Measurements from ENCODE around the gene ANGEL2.

Gene ANGEL2, protein sequence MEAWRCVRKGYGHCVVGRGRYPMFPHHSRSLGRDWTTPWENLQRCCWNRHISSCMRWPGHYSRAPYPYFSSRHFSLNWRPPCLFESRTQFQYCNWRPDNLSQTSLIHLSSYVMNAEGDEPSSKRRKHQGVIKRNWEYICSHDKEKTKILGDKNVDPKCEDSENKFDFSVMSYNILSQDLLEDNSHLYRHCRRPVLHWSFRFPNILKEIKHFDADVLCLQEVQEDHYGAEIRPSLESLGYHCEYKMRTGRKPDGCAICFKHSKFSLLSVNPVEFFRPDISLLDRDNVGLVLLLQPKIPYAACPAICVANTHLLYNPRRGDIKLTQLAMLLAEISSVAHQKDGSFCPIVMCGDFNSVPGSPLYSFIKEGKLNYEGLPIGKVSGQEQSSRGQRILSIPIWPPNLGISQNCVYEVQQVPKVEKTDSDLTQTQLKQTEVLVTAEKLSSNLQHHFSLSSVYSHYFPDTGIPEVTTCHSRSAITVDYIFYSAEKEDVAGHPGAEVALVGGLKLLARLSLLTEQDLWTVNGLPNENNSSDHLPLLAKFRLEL

GRCh38 chr1:213015099-213016050, at the start of gene ANGEL2:
Gene ANGEL2, minus strand, starts transcription at chr1:213015867. Its CDS starts 196 bp downstream, at chr1:213015671.
- H3K4me3 ChIP-seq (ENCODE audit: low read depth, low read length), result peak within 1 kb of the TSS; percentile 94
- H3K9me3 ChIP-seq (ENCODE audit: control insufficient read depth, insufficient read depth, low read length), result no peaks in the 10 kb centered on the region

DNA sequence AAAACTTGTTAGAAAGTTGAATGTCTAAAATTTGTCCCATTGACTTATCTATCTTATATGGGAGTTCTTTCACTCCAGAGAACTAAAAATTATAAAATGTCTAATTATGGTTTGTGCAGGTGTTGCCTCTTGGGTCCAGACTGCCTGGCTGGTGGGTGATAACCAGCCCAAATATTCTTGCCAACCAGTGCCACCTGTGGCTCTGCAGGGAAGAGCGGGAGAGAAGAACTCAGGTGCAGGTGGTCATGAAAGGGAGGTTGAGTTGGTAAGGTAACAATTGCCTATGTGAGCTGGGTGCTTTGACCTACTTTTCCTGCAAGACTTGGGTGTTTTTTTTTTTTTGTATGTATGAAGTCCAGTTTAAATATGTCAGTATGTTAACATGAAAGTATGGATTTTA, 45.6 kb upstream of the ANGEL2 start:
- Histone ChIP-seq H3K36me3 (ENCODE audit: control insufficient read depth, insufficient read depth, low read length) (no peaks in the 10 kb centered on the region), H3K9ac (ENCODE audit: low read depth, low read length) (no peak overlapping the region), H3K27me3 (ENCODE audit: control insufficient read depth, insufficient read depth, low read length) (no peaks in the 10 kb centered on the region), H3K4me3 (ENCODE audit: low read depth, low read length) (no peak overlapping the region), H3K9me3 (ENCODE audit: control insufficient read depth, insufficient read depth, low read length) (no peaks in the 10 kb centered on the region), H3K4me1 (ENCODE audit: control insufficient read depth, insufficient read depth, low read length) (peaks cover 8% of the 10 kb centered on the region)

More at GRCh38 chr1:213015099-213016050, at the start of gene ANGEL2:
- peak within 1 kb of the TSS; percentile 93 for H3K9ac ChIP-seq (ENCODE audit: low read depth, low read length)
- H3K36me3 ChIP-seq (ENCODE audit: control insufficient read depth, insufficient read depth, low read length), result no peaks in the 10 kb centered on the region
- H3K27me3 ChIP-seq (ENCODE audit: control insufficient read depth, insufficient read depth, low read length), result no peaks in the 10 kb centered on the region
- no peaks in the 10 kb centered on the region for H3K4me1 ChIP-seq (ENCODE audit: control insufficient read depth, insufficient read depth, low read length)

GRCh38 chr1:213060836-213061235, 45.2 kb upstream of the ANGEL2 start:
- Histone ChIP-seq H3K4me3 (ENCODE audit: low read depth, low read length) (no peak overlapping the region), H3K9me3 (ENCODE audit: control insufficient read depth, insufficient read depth, low read length) (no peaks in the 10 kb centered on the region), H3K27me3 (ENCODE audit: control insufficient read depth, insufficient read depth, low read length) (no peaks in the 10 kb centered on the region), H3K9ac (ENCODE audit: low read depth, low read length) (no peak overlapping the region), H3K36me3 (ENCODE audit: control insufficient read depth, insufficient read depth, low read length) (no peaks in the 10 kb centered on the region), H3K4me1 (ENCODE audit: control insufficient read depth, insufficient read depth, low read length) (peaks cover 5% of the 10 kb centered on the region)

DNA sequence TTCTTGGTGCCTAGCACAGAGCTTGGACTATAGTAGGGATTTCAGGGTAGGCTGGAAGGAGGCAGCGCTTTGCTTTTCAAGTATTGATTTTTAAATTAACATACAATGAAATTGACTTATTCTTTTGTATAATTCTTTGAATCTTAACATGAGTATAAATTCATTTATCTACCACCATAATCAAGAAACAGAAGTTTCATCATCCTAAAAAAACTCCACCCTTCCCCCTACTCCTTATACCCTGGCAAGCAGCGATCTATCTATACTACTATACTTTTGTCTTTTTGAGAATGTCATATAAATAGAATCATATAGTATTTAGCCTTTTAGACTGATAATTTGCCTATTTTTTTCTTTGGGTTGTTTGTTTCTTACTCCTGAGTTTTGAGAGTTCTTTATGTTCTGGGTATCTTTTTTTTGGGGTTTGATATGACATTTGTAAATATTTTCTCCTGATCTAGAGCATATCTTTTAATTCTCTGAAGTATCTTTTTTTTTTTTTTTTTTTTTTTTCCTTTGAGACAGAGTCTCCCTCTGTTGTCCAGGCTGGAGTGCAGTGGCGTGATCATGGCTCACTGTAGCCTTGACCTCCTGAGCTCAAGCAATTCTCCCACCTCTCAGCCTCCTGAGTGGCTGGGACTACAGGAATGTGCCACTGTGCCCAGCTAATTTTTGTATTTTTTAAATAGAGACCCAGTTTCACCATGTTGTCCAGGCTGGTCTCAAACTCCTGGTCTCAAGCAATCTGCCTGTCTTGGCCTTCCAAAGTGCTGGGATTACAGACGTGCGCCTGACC, 41.8 kb upstream of the ANGEL2 start:
- H3K9ac ChIP-seq (ENCODE audit: low read depth, low read length), result no peak overlapping the region
- no peaks in the 10 kb centered on the region for H3K9me3 ChIP-seq (ENCODE audit: control insufficient read depth, insufficient read depth, low read length)
- no peaks in the 10 kb centered on the region for H3K36me3 ChIP-seq (ENCODE audit: control insufficient read depth, insufficient read depth, low read length)
- H3K27me3 ChIP-seq (ENCODE audit: control insufficient read depth, insufficient read depth, low read length), result no peaks in the 10 kb centered on the region
- H3K4me1 ChIP-seq (ENCODE audit: control insufficient read depth, insufficient read depth, low read length), result no peaks in the 10 kb centered on the region
- no peak overlapping the region for H3K4me3 ChIP-seq (ENCODE audit: low read depth, low read length)

GRCh38 chr1:213055767-213056166, 40.1 kb upstream of the ANGEL2 start:
- no peaks in the 10 kb centered on the region for H3K4me1 ChIP-seq (ENCODE audit: control insufficient read depth, insufficient read depth, low read length)
- H3K9ac ChIP-seq (ENCODE audit: low read depth, low read length), result no peak overlapping the region
- no peaks in the 10 kb centered on the region for H3K9me3 ChIP-seq (ENCODE audit: control insufficient read depth, insufficient read depth, low read length)
- no peaks in the 10 kb centered on the region for H3K27me3 ChIP-seq (ENCODE audit: control insufficient read depth, insufficient read depth, low read length)
- no peaks in the 10 kb centered on the region for H3K36me3 ChIP-seq (ENCODE audit: control insufficient read depth, insufficient read depth, low read length)
- no peak overlapping the region for H3K4me3 ChIP-seq (ENCODE audit: low read depth, low read length)

- no peak overlapping the region for H3K4me3 ChIP-seq (ENCODE audit: low read depth, low read length)
- no peaks in the 10 kb centered on the region for H3K4me1 ChIP-seq (ENCODE audit: control insufficient read depth, insufficient read depth, low read length)
- no peaks in the 10 kb centered on the region for H3K36me3 ChIP-seq (ENCODE audit: control insufficient read depth, insufficient read depth, low read length)
- no peaks in the 10 kb centered on the region for H3K27me3 ChIP-seq (ENCODE audit: control insufficient read depth, insufficient read depth, low read length)
- no peak overlapping the region for H3K9ac ChIP-seq (ENCODE audit: low read depth, low read length)
- no peaks in the 10 kb centered on the region for H3K9me3 ChIP-seq (ENCODE audit: control insufficient read depth, insufficient read depth, low read length)
These were observed 39.3 kb upstream of the ANGEL2 start for GRCh38 chr1:213054733-213055591.

- no peaks in the 10 kb centered on the region for H3K27me3 ChIP-seq (ENCODE audit: control insufficient read depth, insufficient read depth, low read length)
- no peak overlapping the region for H3K4me3 ChIP-seq (ENCODE audit: low read depth, low read length)
- H3K9ac ChIP-seq (ENCODE audit: low read depth, low read length), result no peak overlapping the region
- no peaks in the 10 kb centered on the region for H3K9me3 ChIP-seq (ENCODE audit: control insufficient read depth, insufficient read depth, low read length)
- H3K36me3 ChIP-seq (ENCODE audit: control insufficient read depth, insufficient read depth, low read length), result no peaks in the 10 kb centered on the region
- peaks cover 3% of the 10 kb centered on the region for H3K4me1 ChIP-seq (ENCODE audit: control insufficient read depth, insufficient read depth, low read length)
These were observed 38.5 kb upstream of the ANGEL2 start for GRCh38 chr1:213054142-213054541.

DNA sequence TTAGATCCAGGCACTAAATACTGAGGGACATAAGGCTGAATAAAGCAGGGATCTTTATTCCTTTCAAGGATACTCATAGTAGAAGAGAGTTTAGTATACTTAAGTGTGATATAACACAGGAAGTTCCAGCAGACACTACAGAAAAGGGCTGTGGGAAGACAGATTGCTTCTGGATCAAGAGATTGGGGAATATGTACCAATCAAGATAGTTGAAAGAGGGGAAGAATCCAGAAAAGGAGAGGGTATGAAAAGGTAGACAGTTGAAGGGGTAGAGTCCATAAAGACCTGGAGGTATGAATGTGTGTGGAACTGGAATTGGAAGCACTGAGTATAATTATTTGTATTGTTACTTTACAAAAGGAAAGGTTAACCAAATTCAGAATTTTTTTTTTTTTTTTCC, 37.8 kb upstream of the ANGEL2 start:
- Histone ChIP-seq H3K4me1 (ENCODE audit: control insufficient read depth, insufficient read depth, low read length) (peaks cover 8% of the 10 kb centered on the region), H3K9ac (ENCODE audit: low read depth, low read length) (no peak overlapping the region), H3K9me3 (ENCODE audit: control insufficient read depth, insufficient read depth, low read length) (no peaks in the 10 kb centered on the region), H3K4me3 (ENCODE audit: low read depth, low read length) (no peak overlapping the region), H3K27me3 (ENCODE audit: control insufficient read depth, insufficient read depth, low read length) (no peaks in the 10 kb centered on the region), H3K36me3 (ENCODE audit: control insufficient read depth, insufficient read depth, low read length) (no peaks in the 10 kb centered on the region)

DNA sequence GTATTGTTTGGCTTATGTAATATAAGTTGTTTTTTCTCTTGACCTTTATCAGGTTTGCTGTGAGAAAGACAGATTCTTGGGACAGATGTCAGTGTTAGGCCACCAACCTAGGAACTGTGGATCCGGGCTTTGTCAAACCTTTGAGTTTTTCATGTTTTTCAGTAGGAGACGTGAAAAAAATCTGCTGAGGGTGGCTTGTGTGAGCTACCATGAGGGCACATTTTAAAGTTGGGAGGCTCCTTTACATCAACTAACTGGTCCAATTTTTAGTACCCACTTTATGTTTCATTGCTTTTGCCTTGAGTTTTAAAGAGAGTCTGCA, 36.2 kb upstream of the ANGEL2 start:
- H3K4me1 ChIP-seq (ENCODE audit: control insufficient read depth, insufficient read depth, low read length), result peaks cover 8% of the 10 kb centered on the region
- no peak overlapping the region for H3K9ac ChIP-seq (ENCODE audit: low read depth, low read length)
- no peaks in the 10 kb centered on the region for H3K36me3 ChIP-seq (ENCODE audit: control insufficient read depth, insufficient read depth, low read length)
- peak overlapping the region; percentile 94 for H3K4me3 ChIP-seq (ENCODE audit: low read depth, low read length)
- no peaks in the 10 kb centered on the region for H3K27me3 ChIP-seq (ENCODE audit: control insufficient read depth, insufficient read depth, low read length)
- no peaks in the 10 kb centered on the region for H3K9me3 ChIP-seq (ENCODE audit: control insufficient read depth, insufficient read depth, low read length)

DNA sequence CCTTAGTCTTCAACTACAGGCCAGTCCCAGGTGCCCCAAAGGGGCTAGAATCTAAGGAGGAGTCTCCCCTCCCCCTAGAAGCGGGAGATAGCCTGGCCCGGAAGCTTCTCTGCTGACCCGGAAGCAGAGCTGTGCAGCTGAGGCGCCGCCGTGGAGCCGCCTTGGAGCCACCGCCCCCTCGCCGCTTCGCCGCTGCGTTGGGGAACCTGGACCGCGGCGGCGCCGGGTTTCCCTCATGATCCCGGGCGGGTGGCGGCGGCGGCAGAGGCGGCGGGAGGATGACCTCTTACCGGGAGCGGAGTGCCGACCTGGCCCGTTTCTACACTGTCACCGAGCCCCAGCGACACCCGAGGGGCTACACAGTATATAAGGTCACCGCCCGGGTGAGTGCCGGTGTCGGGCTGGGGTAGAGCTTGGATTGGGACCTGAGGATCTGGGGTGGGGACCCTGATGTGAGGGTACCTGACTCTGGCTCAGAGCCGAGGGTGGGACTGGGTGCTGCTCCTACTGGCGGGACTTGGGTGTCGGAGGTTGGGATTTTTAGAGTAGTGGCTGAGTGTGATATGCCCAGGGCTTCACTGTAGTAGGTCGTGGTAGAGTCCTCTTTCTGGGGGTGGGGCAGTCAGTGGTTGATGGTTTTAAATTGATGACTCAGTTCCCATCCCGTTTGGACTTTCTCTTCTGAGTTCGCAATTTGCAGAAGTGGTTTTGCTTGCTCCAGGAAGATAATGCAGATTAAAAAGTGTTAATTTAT, 35.6 kb upstream of the ANGEL2 start, which contains the start of gene RPS6KC1:
Gene RPS6KC1, plus strand, starts transcription at position 115 of the 754 bp plus-strand sequence. Its CDS starts 164 bp downstream, at position 279.
- H3K4me3 ChIP-seq (ENCODE audit: low read depth, low read length), result peak within 1 kb of the TSS; percentile 94
- H3K9me3 ChIP-seq (ENCODE audit: control insufficient read depth, insufficient read depth, low read length), result no peaks in the 10 kb centered on the region
- H3K9ac ChIP-seq (ENCODE audit: low read depth, low read length), result peak within 1 kb of the TSS; percentile 76
- H3K36me3 ChIP-seq (ENCODE audit: control insufficient read depth, insufficient read depth, low read length), result no peaks in the 10 kb centered on the region
- peaks cover 8% of the 10 kb centered on the region for H3K4me1 ChIP-seq (ENCODE audit: control insufficient read depth, insufficient read depth, low read length)
- no peaks in the 10 kb centered on the region for H3K27me3 ChIP-seq (ENCODE audit: control insufficient read depth, insufficient read depth, low read length)

Data from iPS-15b (cell line).